HG03354 (cell line): ENCODE measurements around the gene PRSS3.
"Not testable (repeated sequence)": the region's sequence is repeated elsewhere in the genome, so short reads cannot be mapped to it uniquely, and the experiment has no call there.

Experiments used
- ATAC-seq: cut with Tn5 transposase; IDR thresholded peaks from one replicate; pipeline ENCODE4 v1.9.1; 2021; ENCODE audit warnings: mild to moderate bottlenecking; ENCODE audit not compliant: unreplicated experiment, poor library complexity, severe bottlenecking

PRSS3 gene

GRCh38 chr9:33782395-33783152 lies 12.8 kb upstream of the PRSS3 start:
- no peak for ATAC-seq

GRCh38 chr9:33785914-33786313 lies 9.4 kb upstream of the PRSS3 start:
- ATAC-seq, result peak; percentile 47

GRCh38 chr9:33786681-33787080 lies 8.7 kb upstream of the PRSS3 start:
- ATAC-seq, result no peak

- ATAC-seq, result no peak
These were observed 7.5 kb upstream of the PRSS3 start for GRCh38 chr9:33787839-33788238.

- not testable (repeated sequence) for ATAC-seq
These were observed 5.9 kb upstream of the PRSS3 start for GRCh38 chr9:33789429-33789828.

GRCh38 chr9:33791117-33791516 lies 4.2 kb upstream of the PRSS3 start:
- no peak for ATAC-seq

- ATAC-seq, result not testable (repeated sequence)
These were observed 1.9 kb upstream of the PRSS3 start for GRCh38 chr9:33793496-33793895.

- ATAC-seq, result no peak
These were observed 801 bp upstream of the PRSS3 start for GRCh38 chr9:33794560-33794959.

- no peak for ATAC-seq
These were observed 458 bp downstream of the PRSS3 start for GRCh38 chr9:33795819-33796218.

GRCh38 chr9:33796679-33797078 lies 1.3 kb downstream of the PRSS3 start:
- not testable (repeated sequence) for ATAC-seq

- no peak for ATAC-seq
These were observed 2.5 kb downstream of the PRSS3 start for GRCh38 chr9:33797837-33798236.

- no peak for ATAC-seq
These were observed 3.2 kb downstream of the PRSS3 start for GRCh38 chr9:33798545-33798944.

GRCh38 chr9:33799928-33800704 lies 4.8 kb downstream of the PRSS3 start:
- no peak for ATAC-seq

- ATAC-seq, result no peak
These were observed 5.5 kb downstream of the PRSS3 start for GRCh38 chr9:33800886-33801285.

GRCh38 chr9:33801943-33802500 lies 6.7 kb downstream of the PRSS3 start:
- not testable (repeated sequence) for ATAC-seq

- not testable (repeated sequence) for ATAC-seq
These were observed 8.8 kb downstream of the PRSS3 start for GRCh38 chr9:33804196-33804595.

GRCh38 chr9:33807156-33807555 lies 11.8 kb downstream of the PRSS3 start:
- not testable (repeated sequence) for ATAC-seq

GRCh38 chr9:33808979-33809322 lies 13.6 kb downstream of the PRSS3 start:
- peak; percentile 34 for ATAC-seq

GRCh38 chr9:33809506-33809905 lies 14.1 kb downstream of the PRSS3 start:
- ATAC-seq, result no peak

GRCh38 chr9:33813712-33814641 lies 18.6 kb downstream of the PRSS3 start:
- no peak for ATAC-seq
